Measurements from ENCODE around the gene TRNAU1AP.
"Not testable (repeated sequence)": the region's sequence is repeated elsewhere in the genome, so short reads cannot be mapped to it uniquely, and the experiment has no call there.

Gene TRNAU1AP

GRCh38 chr1:28580722-28581530 lies 28.0 kb downstream of the TRNAU1AP start:
- TF ChIP-seq CTCF (conservative IDR thresholded peaks at IDR 0.05), result no peak; the same call in 1 of the 2 replicates
- no peak for TF ChIP-seq ZFX (IDR thresholded peaks at IDR 0.05)
- H3K27ac ChIP-seq, result peak overlapping the region; percentile 93

GRCh38 chr1:28581531-28582247 lies 28.8 kb downstream of the TRNAU1AP start:
- H3K27ac ChIP-seq, result peak overlapping the region; percentile 93
- TF ChIP-seq ZFX (IDR thresholded peaks at IDR 0.05), result peak; percentile 81
- TF ChIP-seq CTCF (conservative IDR thresholded peaks at IDR 0.05), result no peak; the same call in 1 of the 2 replicates

DNA sequence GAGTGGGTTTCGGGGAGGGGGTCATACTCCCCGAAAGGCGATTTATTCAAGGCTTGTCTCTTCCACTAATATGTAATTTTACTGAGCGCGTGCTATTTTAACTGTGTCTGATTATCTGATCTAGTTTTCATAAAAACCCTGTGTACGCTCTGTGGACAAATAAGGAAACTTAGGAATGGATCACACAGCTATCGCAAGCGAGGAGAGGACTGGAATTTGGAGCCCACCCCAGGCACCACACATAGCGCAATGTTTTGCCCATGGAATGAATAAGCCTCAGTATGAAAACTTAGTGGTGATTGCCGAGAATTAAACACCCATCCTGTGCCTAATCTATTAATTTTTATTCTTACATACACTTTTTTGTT lies 29.3 kb downstream of the TRNAU1AP start:
- TF ChIP-seq ZFX (IDR thresholded peaks at IDR 0.05), result no peak
- TF ChIP-seq CTCF (conservative IDR thresholded peaks at IDR 0.05), result no peak
- H3K27ac ChIP-seq, result peak overlapping the region; percentile 93

GRCh38 chr1:28586585-28587391 lies 33.9 kb downstream of the TRNAU1AP start:
- not testable (repeated sequence) for H3K27ac ChIP-seq

- no peak within 1 kb of the TSS for H3K27ac ChIP-seq
- no peak for TF ChIP-seq ZFX (IDR thresholded peaks at IDR 0.05)
- TF ChIP-seq CTCF (conservative IDR thresholded peaks at IDR 0.05), result no peak
Observed at GRCh38 chr1:28591708-28592320, 38.9 kb downstream of the TRNAU1AP start, which contains the start of gene RAB42. RAB42 (plus strand) TSS chr1:28592265; CDS start chr1:28592512, 247 bp downstream.

DNA sequence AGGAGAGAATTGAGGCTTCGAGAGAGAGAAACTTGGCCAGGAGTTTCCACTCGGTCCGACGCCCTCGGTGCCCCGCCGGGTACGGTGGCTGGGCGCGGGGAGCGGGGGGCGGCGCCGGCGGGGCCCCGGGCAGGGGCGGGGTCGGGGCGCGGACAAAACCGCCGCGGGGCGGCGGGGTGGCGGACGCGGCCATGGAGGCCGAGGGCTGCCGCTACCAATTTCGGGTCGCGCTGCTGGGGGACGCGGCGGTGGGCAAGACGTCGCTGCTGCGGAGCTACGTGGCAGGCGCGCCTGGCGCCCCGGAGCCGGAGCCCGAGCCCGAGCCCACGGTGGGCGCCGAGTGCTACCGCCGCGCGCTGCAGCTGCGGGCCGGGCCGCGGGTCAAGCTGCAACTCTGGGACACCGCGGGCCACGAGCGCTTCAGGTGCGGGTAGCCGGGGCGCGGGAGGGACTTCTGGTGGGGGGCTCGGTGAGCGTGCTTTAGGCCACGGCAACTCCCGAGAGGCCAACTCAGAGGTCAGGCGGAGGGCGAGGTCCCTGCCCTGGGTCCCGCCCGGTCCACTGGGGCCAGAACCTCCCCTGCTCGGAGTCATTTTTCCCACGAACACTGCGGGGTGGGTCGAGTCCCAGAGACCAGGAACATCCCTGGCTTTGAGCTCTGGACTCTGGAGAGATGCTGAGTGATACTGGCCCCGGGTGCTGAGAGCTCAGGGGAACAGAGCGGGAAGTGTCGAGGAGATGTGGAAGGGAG lies 39.6 kb downstream of the TRNAU1AP start:
- TF ChIP-seq CTCF (conservative IDR thresholded peaks at IDR 0.05), result no peak
- TF ChIP-seq ZFX (IDR thresholded peaks at IDR 0.05), result no peak

GRCh38 chr1:28593988-28594356 lies 41.1 kb downstream of the TRNAU1AP start:
- not testable (repeated sequence) for H3K27ac ChIP-seq

More for the DNA sequence above, 39.6 kb downstream of the TRNAU1AP start:
- H3K27ac ChIP-seq, result no peak overlapping the region

- H3K27ac ChIP-seq, result not testable (repeated sequence)
Observed at GRCh38 chr1:28594686-28595411, 42.0 kb downstream of the TRNAU1AP start.
